Spleen (tissue), 7 donors: ENCODE data around the gene RBM23.
"Not testable (repeated sequence)": the region's sequence is repeated elsewhere in the genome, so short reads cannot be mapped to it uniquely, and the experiment has no call there.

ENCODE experiments used
- CTCF ChIP-seq, 11 experiments: fragments of 200-600 bp in 7 of 11; fragments of 450-650 bp in 4 of 11; sonication (generic) in 4 of 11; IDR thresholded peaks in 8 of 11; conservative IDR thresholded peaks in 3 of 11; 1 replicate in 7 of 11; 2 replicates in 4 of 11; pipeline versions ENCODE4 v1.4.0 to v1.8.0; 2016 to 2021; ENCODE audit warnings: antibody characterized with exemption in 11 of 11, inconsistent platforms in 4 of 11, mild to moderate bottlenecking in 1 of 11
- POLR2A ChIP-seq, 3 donors: fragments of 450-650 bp; IDR thresholded peaks; one replicate each; pipeline ENCODE4 v1.5.1; 2017; ENCODE audit warnings: antibody characterized with exemption in 3 of 3, mild to moderate bottlenecking in 1 of 3
- donor health status: DM: no; HTN: no; CAD: no; lungs with moderate emphysema.
- donor health status: DM: no; HTN: no; CAD: no.
- donor health status: DM: no; HTN: no; CAD: no.

DNA sequence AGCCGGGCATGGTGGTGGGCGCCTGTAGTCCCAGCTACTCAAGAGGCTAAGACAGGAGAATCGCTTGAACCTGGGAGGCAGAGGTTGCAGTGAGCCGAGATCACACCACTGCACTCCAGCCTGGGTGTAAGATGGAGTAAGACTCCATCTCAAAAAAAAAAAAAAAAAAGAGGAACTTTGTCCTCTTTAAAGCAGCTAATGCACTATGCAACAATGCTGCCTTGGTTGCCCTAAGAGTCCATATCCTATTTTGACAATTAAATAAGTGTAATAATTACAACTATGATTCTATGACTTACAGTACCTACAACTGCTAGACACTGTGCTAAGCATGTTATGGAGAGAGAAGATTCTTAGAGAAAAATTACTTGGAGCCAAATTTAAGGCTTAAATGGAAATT, 4.1 kb downstream of the RBM23 start:
- not testable (repeated sequence) for TF ChIP-seq POLR2A (IDR thresholded peaks at IDR 0.05); CTCF (IDR thresholded peaks at IDR 0.05 in 8 of 11, conservative IDR thresholded peaks at IDR 0.05 in 3 of 11)
